ENCODE measurements around the gene PPP1R13L. TPM values are rescaled to one million over a fixed set of nuclear protein-coding genes. Genes with fewer than 3 reads are reported as not detected.
"Not testable (repeated sequence)": the region's sequence is repeated elsewhere in the genome, so short reads cannot be mapped to it uniquely, and the experiment has no call there.

PPP1R13L gene
- polyA plus RNA-seq, 1 donor = 9.1 TPM

DNA sequence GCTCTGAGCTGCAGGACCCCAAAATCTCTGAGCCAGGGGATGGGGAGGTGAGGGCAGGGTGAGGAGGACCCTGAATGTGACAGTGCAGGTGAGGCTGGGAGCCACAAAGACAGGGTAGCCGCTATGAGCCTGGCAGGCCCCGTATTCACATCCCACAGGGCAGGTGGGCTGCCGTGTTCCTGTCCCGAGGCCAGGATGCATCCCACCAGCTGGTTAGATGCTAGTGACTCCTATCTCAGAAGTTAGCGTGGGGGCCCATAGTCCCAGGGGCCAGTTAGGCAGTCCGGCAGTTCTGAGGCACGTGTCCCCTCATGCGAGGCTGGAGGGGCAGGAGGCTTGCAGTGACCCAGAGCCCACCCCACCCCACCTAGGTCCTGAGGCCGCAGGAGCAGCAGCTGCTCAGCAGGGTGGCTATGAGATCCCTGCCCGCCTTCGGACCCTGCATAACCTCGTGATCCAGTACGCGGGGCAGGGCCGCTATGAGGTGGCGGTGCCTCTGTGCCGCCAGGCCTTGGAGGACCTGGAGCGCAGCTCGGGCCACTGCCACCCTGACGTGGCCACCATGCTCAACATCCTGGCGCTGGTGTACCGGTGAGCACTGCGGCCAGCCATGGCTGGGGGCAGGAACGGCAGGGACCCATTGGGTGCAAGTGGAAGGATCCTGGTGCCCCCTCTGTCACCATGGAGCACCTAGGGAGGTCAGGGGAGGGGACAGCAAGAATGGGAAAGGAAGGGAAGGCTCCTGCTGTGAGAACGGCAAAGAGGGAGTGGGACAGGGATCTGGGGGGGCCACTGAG is 57.1 kb downstream of the PPP1R13L start:
- no peak for DNase-seq

DNA sequence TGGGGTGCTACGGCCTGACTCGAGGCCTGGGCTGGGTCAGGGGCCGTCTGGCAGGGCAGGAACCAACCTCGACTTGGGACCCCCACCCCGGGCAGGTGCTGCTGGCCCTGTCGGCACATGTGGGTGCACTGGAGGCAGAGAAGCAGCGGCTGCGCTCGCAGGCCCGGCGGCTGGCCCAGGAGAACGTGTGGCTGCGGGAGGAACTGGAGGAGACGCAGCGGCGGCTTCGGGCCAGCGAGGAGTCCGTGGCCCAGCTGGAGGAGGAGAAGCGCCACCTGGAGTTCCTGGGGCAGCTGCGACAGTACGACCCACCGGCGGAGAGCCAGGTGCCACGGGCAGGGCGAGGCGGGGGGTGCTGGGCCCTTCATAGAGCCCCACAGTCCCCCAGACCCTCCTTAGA is 58.4 kb downstream of the PPP1R13L start:
- DNase-seq = no peak

GRCh38 chr19:45345506-45345860 is 59.4 kb downstream of the PPP1R13L start:
- no peak for DNase-seq

DNA sequence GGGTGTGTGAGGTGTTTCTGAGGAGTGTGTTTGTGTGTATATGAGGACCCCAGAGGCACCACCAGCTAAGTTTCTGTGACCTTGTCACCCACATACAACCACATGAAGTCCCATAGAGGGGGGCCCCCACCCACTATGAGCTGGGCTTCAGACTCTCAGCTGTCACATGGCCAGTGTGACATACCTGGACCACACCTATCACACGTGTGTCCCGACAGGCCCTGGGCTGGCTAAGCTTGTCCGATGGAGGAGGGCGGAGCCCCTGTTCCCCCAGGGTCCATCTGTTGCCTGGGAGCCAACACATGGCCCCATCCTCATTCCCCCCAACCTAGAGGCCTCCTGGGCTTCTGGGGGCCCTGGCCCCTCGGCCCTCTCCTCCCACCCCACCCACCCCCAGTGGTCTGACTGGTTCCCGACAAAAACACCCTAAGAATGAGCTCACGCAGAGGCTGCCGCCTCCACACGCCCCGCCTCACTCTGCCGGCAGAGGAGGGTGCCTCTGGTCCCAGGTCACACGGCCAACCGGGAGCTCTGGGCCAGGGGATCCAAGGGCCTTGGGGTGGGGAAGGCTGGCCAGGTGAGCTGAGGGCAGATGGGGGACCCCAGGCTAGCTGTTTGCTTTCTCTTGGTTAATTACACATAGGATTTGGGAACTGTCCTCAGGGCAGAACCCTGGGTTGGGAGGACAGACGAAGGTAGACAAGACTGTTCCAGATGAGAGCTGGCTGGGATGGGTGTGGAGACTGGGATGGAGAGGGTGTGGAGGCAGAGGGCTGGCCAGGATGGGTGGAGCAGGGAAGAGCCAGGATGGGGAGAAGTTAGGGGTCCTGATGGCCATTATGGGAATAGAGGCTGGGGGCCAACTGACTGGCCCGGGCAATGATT is 60.0 kb downstream of the PPP1R13L start:
- no peak for DNase-seq

- DNase-seq = no peak
Observed at GRCh38 chr19:45342911-45343310, 62.0 kb downstream of the PPP1R13L start.

- no peak for DNase-seq
Observed at GRCh38 chr19:45340899-45341453, 63.9 kb downstream of the PPP1R13L start.

GRCh38 chr19:45340232-45340898 is 64.5 kb downstream of the PPP1R13L start, which contains the start of gene KLC3:
Gene KLC3, plus strand, starts transcription at chr19:45340750. Its CDS starts 4,792 bp downstream, at chr19:45345542.
- no peak for DNase-seq

- DNase-seq = no peak
Observed at GRCh38 chr19:45339629-45340028, 65.2 kb downstream of the PPP1R13L start.

- DNase-seq = no peak
Observed at GRCh38 chr19:45336696-45337251, 68.1 kb downstream of the PPP1R13L start.

GRCh38 chr19:45334881-45335280 is 70.0 kb downstream of the PPP1R13L start:
- DNase-seq = not testable (repeated sequence)

GRCh38 chr19:45333609-45334303 is 71.1 kb downstream of the PPP1R13L start:
- no peak for DNase-seq

GRCh38 chr19:45331411-45331810 is 73.5 kb downstream of the PPP1R13L start:
- no peak for DNase-seq

Other genes with a start within 250 kb of the PPP1R13L start
- gene NKPD1, start 244.1 kb downstream of the PPP1R13L start, polyA plus RNA-seq (ENCODE audit: insufficient read length) = 0.17 TPM
- 24.5 TPM for gene TRAPPC6A, start 226.8 kb downstream of the PPP1R13L start, polyA plus RNA-seq (ENCODE audit: insufficient read length)
- gene BLOC1S3, start 226.3 kb downstream of the PPP1R13L start, polyA plus RNA-seq (ENCODE audit: insufficient read length) = 9.4 TPM
- gene EXOC3L2, start 159.7 kb downstream of the PPP1R13L start, polyA plus RNA-seq (ENCODE audit: insufficient read length) = 5.1 TPM
- gene MARK4, start 153.8 kb downstream of the PPP1R13L start, polyA plus RNA-seq (ENCODE audit: insufficient read length) = 41.7 TPM
- gene CKM, start 82.2 kb downstream of the PPP1R13L start, polyA plus RNA-seq (ENCODE audit: insufficient read length) = 0.38 TPM
- 1.7 TPM for gene KLC3, start 64.3 kb downstream of the PPP1R13L start, polyA plus RNA-seq (ENCODE audit: insufficient read length)
- 38.0 TPM for gene ERCC2, start 34.5 kb downstream of the PPP1R13L start, polyA plus RNA-seq (ENCODE audit: insufficient read length)
- 3.3 TPM for gene POLR1G, start 1.6 kb upstream of the PPP1R13L start, polyA plus RNA-seq (ENCODE audit: insufficient read length)
- 73.9 TPM for gene ERCC1, start 18.8 kb upstream of the PPP1R13L start, polyA plus RNA-seq (ENCODE audit: insufficient read length)
- gene FOSB, start 62.9 kb upstream of the PPP1R13L start, polyA plus RNA-seq (ENCODE audit: insufficient read length) = 95.9 TPM
- gene RTN2, start 92.0 kb upstream of the PPP1R13L start, polyA plus RNA-seq (ENCODE audit: insufficient read length) = 8.1 TPM
- gene PPM1N, start 93.4 kb upstream of the PPP1R13L start, polyA plus RNA-seq (ENCODE audit: insufficient read length) = 0.27 TPM
- gene VASP, start 102.4 kb upstream of the PPP1R13L start, polyA plus RNA-seq (ENCODE audit: insufficient read length) = 49.3 TPM
- 11.2 TPM for gene OPA3, start 179.7 kb upstream of the PPP1R13L start, polyA plus RNA-seq (ENCODE audit: insufficient read length)
- gene GPR4, start 197.1 kb upstream of the PPP1R13L start, polyA plus RNA-seq (ENCODE audit: insufficient read length) = 5.2 TPM
- 23.0 TPM for gene EML2, start 234.3 kb upstream of the PPP1R13L start, polyA plus RNA-seq (ENCODE audit: insufficient read length)

Data from left kidney (tissue), 2 donors.